IMR-90 (cell line): Measurements from ENCODE around the gene ATOH8. TPM values are rescaled to one million over a fixed set of nuclear protein-coding genes. Genes with fewer than 3 reads are reported as not detected.

Experiments used
- ATAC-seq: fragments of 200-7000 bp; cut with Tn5 transposase; 2 replicates; pipeline ENCODE4 v1.9.1; 2020; ENCODE audit warnings: low read depth, mild to moderate bottlenecking, moderate library complexity
- BruUV-seq: library from RNA; stranded (reverse); fragments of 400-500 nt; replicated peaks from 2 replicates; lab custom pipeline; 2021; lab: Mats Ljungman, UMichigan
- CTCF ChIA-PET: fragments of 300-600 bp; formaldehyde crosslinking; extraction: SDS; loops from one replicate; lab custom pipeline; 2021; ENCODE audit warnings: antibody characterized with exemption; lab: Yijun Ruan, JAX
- POLR2A ChIA-PET: fragments of 300-600 bp; sonication (Branson Sonifier 250); formaldehyde crosslinking; loops from one replicate; lab custom pipeline; 2022; ENCODE audit warnings: antibody characterized with exemption; ENCODE audit not compliant: unreplicated experiment; lab: Charles Lee
- DNase-seq: peaks from one replicate; pipeline ENCODE4 v3.0.0; 2013
- H2AFZ ChIP-seq: replicated peaks from 2 replicates; pipeline ENCODE3; 2013; ENCODE audit warnings: low read length, mild to moderate bottlenecking; ENCODE audit not compliant: poor library complexity
- H2AK5ac ChIP-seq: 2 replicates; pipeline ENCODE4 v1.6.1; 2013; ENCODE audit warnings: low read depth, low read length, inconsistent platforms
- H2AK9ac ChIP-seq: replicated peaks from 2 replicates; pipeline ENCODE3; 2013; ENCODE audit warnings: mild to moderate bottlenecking, low read depth, low read length, moderate library complexity; ENCODE audit not compliant: poor library complexity
- H2BK120ac ChIP-seq: 2 replicates; pipeline ENCODE4 v1.6.1; 2013; ENCODE audit warnings: low read depth, low read length, inconsistent platforms
- H2BK15ac ChIP-seq: 3 replicates; pipeline ENCODE4 v1.6.1; 2013; ENCODE audit warnings: low read depth, low read length, inconsistent platforms
- H2BK20ac ChIP-seq: 2 replicates; pipeline ENCODE4 v1.6.1; 2013; ENCODE audit warnings: low read depth, mild to moderate bottlenecking, inconsistent platforms, low read length, moderate library complexity
- H2BK5ac ChIP-seq: 2 replicates; pipeline ENCODE4 v1.6.1; 2013; ENCODE audit warnings: mild to moderate bottlenecking, low read depth, low read length, inconsistent platforms; ENCODE audit not compliant: poor library complexity, severe bottlenecking
- H3K14ac ChIP-seq: replicated peaks from 2 replicates; pipeline ENCODE4 v1.6.1; 2013; ENCODE audit warnings: low read depth, low read length, inconsistent platforms
- H3K18ac ChIP-seq: 2 replicates; pipeline ENCODE4 v1.6.1; 2013; ENCODE audit warnings: low read depth, low read length, control low read depth
- H3K23ac ChIP-seq: 2 replicates; pipeline ENCODE4 v1.6.1; 2013; ENCODE audit warnings: low read depth, low read length, inconsistent platforms
- H3K27ac ChIP-seq: 2 replicates; pipeline ENCODE4 v1.5.1; 2013; ENCODE audit warnings: mild to moderate bottlenecking, control low read depth, low read length; ENCODE audit not compliant: insufficient read depth
- H3K27me3 ChIP-seq: 2 replicates; pipeline ENCODE4 v1.6.1; 2013; ENCODE audit warnings: low read length; ENCODE audit not compliant: control insufficient read depth, insufficient read depth
- H3K36me3 ChIP-seq: 2 replicates; pipeline ENCODE4 v1.6.1; 2013; ENCODE audit warnings: low read length, mixed read lengths; ENCODE audit not compliant: control insufficient read depth, insufficient read depth
- H3K4ac ChIP-seq: 2 replicates; pipeline ENCODE4 v1.6.1; 2013; ENCODE audit warnings: low read depth, low read length, inconsistent platforms
- H3K4me1 ChIP-seq: 2 replicates; pipeline ENCODE4 v1.6.1; 2013; ENCODE audit warnings: low read length, mixed read lengths; ENCODE audit not compliant: control insufficient read depth, insufficient read depth
- H3K4me2 ChIP-seq: 2 replicates; pipeline ENCODE4 v1.6.1; 2013; ENCODE audit warnings: low read depth, mild to moderate bottlenecking, control low read depth, low read length, moderate library complexity
- H3K4me3 ChIP-seq: 2 replicates; pipeline ENCODE4 v1.5.1; 2013; ENCODE audit warnings: low read depth, mild to moderate bottlenecking, control low read depth, low read length, moderate library complexity; ENCODE audit not compliant: insufficient read depth
- H3K56ac ChIP-seq: 2 replicates; pipeline ENCODE4 v1.6.1; 2013; ENCODE audit warnings: low read length, inconsistent platforms; ENCODE audit not compliant: insufficient read depth; ENCODE audit errors: extremely low read depth
- H3K79me1 ChIP-seq, 2 experiments: 2 replicates each; pipeline ENCODE4 v1.6.1; 2013; ENCODE audit warnings: low read length in 2 of 2, inconsistent platforms in 1 of 2, low read depth in 1 of 2
- H3K9ac ChIP-seq: 2 replicates; pipeline ENCODE4 v1.6.1; 2013; ENCODE audit warnings: low read depth, low read length, control low read depth
- H3K9me1 ChIP-seq: 2 replicates; pipeline ENCODE4 v1.6.1; 2013; ENCODE audit warnings: low read length, inconsistent platforms; ENCODE audit not compliant: insufficient read depth
- H3K9me3 ChIP-seq: 2 replicates; pipeline ENCODE4 v1.6.1; 2013; ENCODE audit warnings: low read length; ENCODE audit not compliant: control insufficient read depth, insufficient read depth
- H4K20me1 ChIP-seq: 2 replicates; pipeline ENCODE4 v1.6.1; 2013; ENCODE audit warnings: low read length, inconsistent platforms; ENCODE audit not compliant: insufficient read depth
- H4K5ac ChIP-seq: 2 replicates; pipeline ENCODE4 v1.6.1; 2013; ENCODE audit warnings: mild to moderate bottlenecking, low read depth, low read length, control low read depth
- H4K8ac ChIP-seq, 2 experiments: 2 replicates each; pipeline ENCODE4 v1.6.1; 2013; ENCODE audit warnings: low read depth in 2 of 2, low read length in 2 of 2, control low read depth in 1 of 2, inconsistent platforms in 1 of 2
- H4K91ac ChIP-seq: 2 replicates; pipeline ENCODE4 v1.6.1; 2013; ENCODE audit warnings: low read depth, low read length, inconsistent platforms; ENCODE audit not compliant: insufficient read depth
- CEBPB ChIP-seq: IDR thresholded peaks from 2 replicates; pipeline ENCODE4 v1.6.1; 2012; ENCODE audit warnings: low read depth, low read length, improper control_type of control experiment
- MXI1 ChIP-seq: IDR thresholded peaks from 2 replicates; pipeline ENCODE4 v1.6.1; 2012; ENCODE audit warnings: low read depth, mild to moderate bottlenecking, low read length, moderate library complexity, borderline replicate concordance
- WGBS, 2 experiments: methylation state at CpG; one replicate each; pipeline versions ENCODE4 v1.1.5 to v1.1.7; 2013; ENCODE audit warnings: missing lambda C conversion rate in 2 of 2; ENCODE audit not compliant: insufficient read length in 1 of 2; ENCODE audit errors: extremely low coverage in 2 of 2; 5-methylcytosine and 5-hydroxymethylcytosine counted together
- dilution Hi-C: fragments of 300-500 bp; cut with HindIII; formaldehyde crosslinking; loops from one replicate; pipeline ENCODE4 v1.14.3; 2018; ENCODE audit warnings: low sequenced_read_pairs; ENCODE audit not compliant: unreplicated experiment
- in situ Hi-C: fragments of 300-500 bp; cut with MboI; formaldehyde crosslinking; loops from 3 replicates; pipeline ENCODE4 v1.14.3; 2019; ENCODE audit warnings: low sequenced_read_pairs, inconsistent platforms, mixed read lengths
- intact Hi-C: fragments of 100-400 bp; cut with micrococcal nuclease; formaldehyde crosslinking; loops from 2 replicates; pipeline ENCODE4 v1.10.0; 2022
- polyA plus RNA-seq, 3 experiments: library from polyadenylated mRNA; depleted of rRNA; stranded (reverse); fragments of >200 nt; gene quantifications; 2 replicates each; pipeline ENCODE4 v1.2.3, GENCODE V29; 2012; ENCODE audit warnings: low replicate concordance in 1 of 3
- total RNA-seq: library from RNA; depleted of rRNA; stranded (reverse); fragments of >200 nt; gene quantifications from 2 replicates; pipeline ENCODE4 v1.2.3, GENCODE V29; 2012

Gene ATOH8
- total and polyA plus RNA-seq, 2 of the 4 experiments (the other 2 are of a cell fraction): 7.9 to 9.0 TPM

- Histone ChIP-seq H3K56ac (no peak overlapping the region), H3K36me3 (no peaks in the 10 kb centered on the region), H2AFZ (no peak overlapping the region), H3K4me1 (peaks cover 5% of the 10 kb centered on the region), H4K8ac (no peak overlapping the region), H2BK120ac (no peak overlapping the region), H2BK5ac (no peak overlapping the region), H3K23ac (no peak overlapping the region), H3K27ac (no peak overlapping the region), H3K18ac (no peak overlapping the region), H3K27me3 (peaks cover 7% of the 10 kb centered on the region; the same call in 1 of the 2 replicates), H3K14ac (no peak overlapping the region), H2BK20ac (no peak overlapping the region), H4K20me1 (no peaks in the 10 kb centered on the region), H3K79me1 (no peaks in the 10 kb centered on the region), H2AK5ac (no peak overlapping the region), H2BK15ac (no peak overlapping the region), H3K9me3 (no peaks in the 10 kb centered on the region; the same call in 1 of the 2 replicates), H3K9me1 (no peaks in the 10 kb centered on the region), H3K4ac (no peak overlapping the region), H4K5ac (no peak overlapping the region), H4K91ac (no peak overlapping the region), H3K9ac (no peak overlapping the region), H3K4me3 (no peak overlapping the region), H2AK9ac (no peak overlapping the region), H3K4me2 (no peak overlapping the region)
- WGBS, 2 experiments: no CpG with 5 or more reads among the region's 2 CpGs
- in situ Hi-C loops (loop anchor here (5.0 kb wide), 1 partner anchor 353 kb away; no protein-coding TSS in a partner anchor), dilution Hi-C loops (no loop called here), intact Hi-C loops (no loop called here)
- DNase-seq: peak; percentile 50
- ChIA-PET CTCF (interaction anchor here (1.5 kb wide), 1 partner anchor 17 kb away, joined by 5 read pairs; no protein-coding TSS in a partner anchor), POLR2A (no interaction called here)
- TF ChIP-seq CEBPB (peak; percentile 58; the same call in 1 of the 2 replicates), MXI1 (no peak)
- BruUV-seq: no TSS peak
- peak; percentile 81 for ATAC-seq
Observed at GRCh38 chr2:85723707-85724360, 30.0 kb upstream of the ATOH8 start.
